GM19351 (cell line): Measurements from ENCODE around the gene CHST8.
"Not testable (repeated sequence)": the region's sequence is repeated elsewhere in the genome, so short reads cannot be mapped to it uniquely, and the experiment has no call there.

Experiments used
- ATAC-seq: cut with Tn5 transposase; IDR thresholded peaks from one replicate; pipeline ENCODE4 v1.9.1; 2021; ENCODE audit warnings: mild to moderate bottlenecking, moderate library complexity; ENCODE audit not compliant: unreplicated experiment

The CHST8 gene

GRCh38 chr19:33616857-33617256 is 4.9 kb upstream of the CHST8 start:
- ATAC-seq: no peak

- ATAC-seq: not testable (repeated sequence)
These were observed 3.4 kb upstream of the CHST8 start for GRCh38 chr19:33618363-33618762.

DNA sequence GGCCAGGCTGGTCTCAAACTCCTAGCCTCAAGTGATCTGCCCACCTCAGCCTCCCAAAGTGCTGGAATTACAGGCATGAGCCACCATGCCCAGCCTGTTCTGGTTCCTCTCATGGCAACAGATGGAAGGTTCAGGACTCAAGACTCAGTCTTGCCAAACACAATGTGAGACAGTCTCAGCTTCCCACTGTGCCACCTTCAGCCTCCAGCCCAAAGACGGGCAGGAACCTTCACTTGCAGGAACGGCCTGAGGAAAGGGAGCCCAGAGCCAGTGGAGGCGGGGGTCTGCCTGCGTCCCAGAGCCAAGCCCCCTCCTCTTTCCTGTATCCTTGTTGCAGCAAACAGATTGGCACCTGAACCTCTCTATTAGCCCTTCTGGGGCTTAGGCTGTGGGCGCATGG is 2.9 kb upstream of the CHST8 start:
- no peak for ATAC-seq

GRCh38 chr19:33620611-33621010 is 1.1 kb upstream of the CHST8 start:
- ATAC-seq: no peak

- no peak for ATAC-seq
These were observed 528 bp upstream of the CHST8 start for GRCh38 chr19:33621065-33621785.

- ATAC-seq: no peak
These were observed 704 bp downstream of the CHST8 start for GRCh38 chr19:33622505-33622808.

DNA sequence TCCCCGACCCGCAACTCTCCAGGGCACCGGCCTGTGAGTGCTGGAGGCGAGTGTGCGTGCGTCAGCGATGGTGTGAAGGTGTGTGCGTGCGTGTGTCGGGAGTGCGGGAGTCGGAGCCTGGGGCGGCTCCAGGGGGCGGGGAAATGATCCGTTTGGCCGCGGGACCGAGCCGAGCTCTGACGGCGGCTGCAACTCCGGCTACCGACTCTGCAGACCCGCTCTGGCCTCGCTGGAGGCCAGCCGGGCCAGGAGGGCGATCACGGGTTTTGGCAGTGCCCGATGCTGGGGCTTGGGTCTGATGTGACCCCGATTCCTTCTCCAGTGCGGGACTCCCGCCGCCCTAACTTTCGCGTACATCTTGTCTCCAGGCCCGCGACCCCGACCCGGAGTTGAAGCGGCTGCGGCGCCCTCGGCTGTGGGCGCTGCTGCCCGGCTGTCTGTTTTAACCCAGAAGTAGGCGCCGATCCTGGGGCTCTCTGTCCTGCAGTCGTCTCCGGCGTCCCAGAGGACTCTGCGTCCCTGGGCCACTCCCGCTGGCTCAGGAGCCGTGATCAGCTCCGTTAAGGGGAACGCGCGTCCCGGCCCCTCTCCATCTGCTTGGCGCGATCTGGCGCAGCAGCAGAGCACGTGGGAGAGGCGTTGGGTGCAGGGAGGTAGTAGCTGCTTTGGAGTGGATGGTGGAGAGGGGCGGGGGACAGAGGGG is 1.2 kb downstream of the CHST8 start:
- ATAC-seq: no peak

GRCh38 chr19:33624586-33624985 is 2.8 kb downstream of the CHST8 start:
- ATAC-seq: no peak

GRCh38 chr19:33627526-33627925 is 5.8 kb downstream of the CHST8 start:
- no peak for ATAC-seq

DNA sequence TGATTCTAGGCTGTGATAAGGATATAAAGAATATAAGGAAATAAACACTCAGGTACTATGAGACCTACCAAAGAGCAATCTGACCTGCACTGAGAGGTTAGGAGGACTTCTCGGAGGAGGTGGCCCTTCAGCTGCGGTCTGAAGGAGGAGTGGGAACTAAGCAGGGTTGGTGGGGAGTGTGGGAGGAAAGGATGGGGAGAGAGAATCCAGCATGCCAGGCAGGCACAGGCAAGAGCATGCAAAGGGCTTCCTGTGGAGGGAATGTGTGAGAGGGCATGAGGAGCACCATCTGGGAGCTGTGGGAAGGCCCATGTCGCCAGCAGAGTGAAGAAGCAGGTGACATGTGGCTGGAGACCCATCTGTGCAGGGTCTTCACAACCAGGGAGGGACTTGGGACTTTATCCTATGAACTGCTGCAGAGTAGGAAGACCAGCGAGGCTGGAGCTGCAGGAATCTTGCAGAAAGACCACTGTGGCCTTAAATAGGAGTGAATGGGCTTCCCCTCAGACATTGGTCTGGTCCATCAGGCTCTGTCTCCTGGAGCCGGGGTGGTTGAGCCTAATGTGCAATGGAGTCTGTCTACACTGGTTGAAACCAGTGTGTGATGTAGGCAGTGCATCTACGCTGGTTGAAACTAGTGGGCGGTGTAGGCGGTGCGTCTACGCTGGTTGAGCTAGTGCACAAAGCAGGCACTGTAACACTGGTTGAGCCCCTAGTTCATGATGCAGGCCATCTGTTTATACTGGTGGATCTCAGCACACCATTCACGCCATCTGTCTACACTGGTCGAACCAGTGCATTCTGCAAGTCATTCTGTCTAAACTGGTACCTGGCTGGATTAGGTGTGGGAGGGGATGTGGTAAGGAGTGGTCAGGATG is 6.4 kb downstream of the CHST8 start:
- ATAC-seq: no peak

DNA sequence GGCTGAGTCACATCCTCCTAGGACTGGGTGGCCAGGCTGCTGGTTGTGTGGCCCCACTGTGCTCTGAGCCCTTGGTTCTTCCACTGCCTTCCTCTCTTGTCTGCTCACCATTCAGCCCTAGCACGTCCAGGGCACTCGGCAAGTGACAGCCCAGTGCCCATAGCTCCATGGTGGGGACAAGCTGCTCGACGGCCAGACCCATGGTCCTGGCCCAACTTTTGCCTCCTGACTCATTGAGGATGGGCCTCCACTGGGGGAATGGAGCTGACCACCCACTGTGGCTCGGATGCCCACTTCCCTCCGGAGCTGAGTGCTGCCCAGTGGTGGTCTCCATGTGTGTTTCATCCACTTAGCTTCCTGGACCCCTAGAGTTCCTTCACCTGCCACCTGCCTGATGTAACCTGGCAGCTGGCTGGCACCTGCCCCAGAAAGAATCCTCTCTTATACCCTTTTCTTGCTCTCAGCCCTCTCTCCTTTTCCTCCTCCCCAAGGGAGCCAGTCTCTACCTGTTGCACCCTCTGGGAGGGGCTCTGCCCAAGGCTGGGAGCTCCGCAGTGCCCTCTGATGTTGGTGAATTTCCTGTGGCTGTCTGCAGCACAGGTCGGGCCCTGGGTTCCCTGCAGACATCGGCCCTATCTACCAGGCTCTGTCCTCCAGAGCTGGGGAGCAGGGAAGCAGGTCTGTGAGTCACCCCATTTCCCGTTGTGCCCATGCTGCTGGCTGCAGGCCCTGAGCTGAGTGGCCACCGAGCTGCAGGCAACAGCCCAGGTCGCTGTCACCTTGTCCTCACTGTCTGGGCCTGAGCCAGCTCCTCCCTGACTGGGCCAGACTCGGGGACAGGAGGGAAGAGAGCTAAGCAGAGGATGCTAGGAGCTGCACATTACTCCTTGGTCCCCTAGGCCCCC is 7.4 kb downstream of the CHST8 start:
- no peak for ATAC-seq

DNA sequence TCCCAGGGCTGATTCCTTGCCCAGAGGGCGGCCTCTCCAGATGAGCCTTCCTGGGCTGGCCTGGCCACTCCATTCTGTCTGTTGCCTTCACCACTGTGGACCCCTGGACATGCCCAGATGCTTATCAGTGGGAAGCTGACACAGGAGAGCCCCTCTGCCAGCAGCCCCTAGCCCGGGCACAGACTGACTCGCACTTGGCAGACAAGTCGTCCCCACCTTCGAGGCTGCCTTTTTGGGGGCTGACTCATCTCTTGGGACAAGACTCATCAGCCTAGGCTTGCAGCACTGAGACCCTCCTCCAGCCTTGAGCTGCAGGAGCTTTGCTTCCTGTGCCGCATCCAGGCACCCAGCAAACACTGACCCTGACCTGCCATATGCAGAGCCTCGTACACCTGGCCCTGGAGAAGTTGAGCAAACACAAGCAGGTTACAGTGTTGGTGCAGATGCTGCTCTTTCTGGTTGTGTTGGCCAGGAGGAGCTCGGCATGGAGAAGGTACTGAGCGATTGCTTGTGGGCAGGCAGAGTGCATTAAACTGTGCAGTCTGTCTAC is 8.1 kb downstream of the CHST8 start:
- no peak for ATAC-seq

- no peak for ATAC-seq
These were observed 9.3 kb downstream of the CHST8 start for GRCh38 chr19:33630880-33631608.

GRCh38 chr19:33631609-33631973 is 9.8 kb downstream of the CHST8 start:
- ATAC-seq: no peak

GRCh38 chr19:33634361-33635091 is 12.8 kb downstream of the CHST8 start:
- ATAC-seq: no peak

DNA sequence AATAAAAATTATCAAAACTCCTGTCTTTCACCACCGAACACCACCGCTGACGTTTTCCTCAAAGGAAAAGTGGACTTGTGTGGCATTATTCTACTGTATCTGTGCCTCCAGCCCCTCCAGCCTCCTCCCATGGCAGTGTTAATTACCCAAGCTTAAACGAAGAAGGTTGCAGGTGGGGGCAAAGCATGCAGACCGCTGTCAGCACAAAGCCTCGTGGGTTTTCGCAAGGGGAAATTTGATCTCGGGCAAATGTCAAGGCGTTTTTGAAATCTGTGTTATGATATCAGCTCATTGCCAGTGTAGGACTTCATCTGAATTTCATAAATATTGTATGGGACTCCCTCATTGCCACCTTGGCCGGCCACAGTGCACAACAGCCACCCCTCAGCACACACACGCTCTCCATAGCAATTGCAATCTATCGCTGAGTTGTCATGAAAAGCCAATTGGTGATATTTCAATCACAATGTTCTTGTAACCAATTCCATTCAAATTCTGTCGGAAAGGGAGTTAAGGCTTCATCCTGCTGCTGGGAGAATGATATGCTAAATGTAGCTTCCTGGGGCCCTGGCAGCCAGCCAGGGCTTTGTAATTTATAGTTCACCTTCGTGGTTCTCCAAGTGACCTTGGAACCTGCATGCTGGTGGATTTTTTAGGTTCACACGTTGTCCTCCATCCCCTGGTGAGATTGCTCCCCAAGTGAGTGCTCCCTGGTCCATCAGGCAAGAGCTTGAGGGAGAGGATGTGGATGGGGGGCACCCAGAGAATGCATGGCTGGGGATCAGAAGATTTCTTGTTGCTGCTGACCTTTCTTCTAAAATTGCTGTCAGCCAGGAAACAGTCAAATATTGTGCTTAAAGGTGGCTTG is 16.6 kb downstream of the CHST8 start:
- ATAC-seq: no peak

DNA sequence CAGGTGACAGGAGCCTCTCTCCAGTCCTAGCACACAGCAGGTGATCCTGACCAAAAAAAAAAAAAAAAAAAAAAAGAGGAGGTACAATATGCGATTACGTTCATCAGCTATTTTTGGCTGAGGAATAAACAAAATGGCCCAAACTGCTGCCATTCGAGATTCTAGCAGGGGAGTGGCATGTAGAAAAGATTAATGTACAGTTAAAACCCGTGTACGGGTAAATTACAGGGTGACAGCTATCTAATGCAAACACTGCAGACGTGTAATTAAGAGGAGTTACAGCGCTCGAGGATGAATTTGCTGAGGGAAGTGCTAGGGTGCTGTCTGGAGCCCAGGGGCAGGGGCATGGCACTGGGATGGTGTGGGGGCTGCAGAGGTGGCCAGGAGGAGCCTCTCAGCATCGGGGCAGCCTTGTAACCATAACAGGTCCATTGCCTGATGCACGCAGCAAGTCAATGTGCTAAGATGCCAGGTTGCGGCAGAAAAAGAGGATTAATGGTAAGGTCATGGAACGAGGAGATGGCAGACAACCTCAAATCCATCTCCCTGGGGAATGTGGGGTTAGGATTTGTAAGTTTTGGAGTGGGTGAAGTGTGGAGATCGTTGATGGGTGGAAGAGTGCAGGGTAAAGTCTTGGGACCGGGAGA is 17.4 kb downstream of the CHST8 start:
- ATAC-seq: no peak

DNA sequence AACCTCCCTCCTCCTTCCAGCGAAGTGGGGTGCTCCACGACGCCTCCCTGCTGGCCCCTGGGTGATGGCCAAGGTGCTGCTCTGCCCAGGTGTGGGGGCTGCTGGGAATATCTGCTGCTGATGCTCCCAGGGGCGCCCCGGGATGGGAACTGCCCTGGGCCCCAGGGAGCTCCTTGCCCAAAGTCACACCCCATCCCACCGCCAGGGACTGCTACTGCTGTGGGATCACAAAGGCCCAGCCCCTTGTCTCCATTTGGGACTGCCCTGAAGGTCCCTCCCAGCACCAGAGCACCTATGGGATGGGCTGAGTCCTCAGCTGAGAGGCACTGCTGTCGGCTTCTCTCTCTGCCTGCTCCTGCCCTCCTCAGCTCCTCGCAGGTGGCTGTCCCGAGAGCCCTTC is 19.0 kb downstream of the CHST8 start:
- no peak for ATAC-seq
